Endothelial cell of umbilical vein (primary cell): ENCODE results near the gene SETMAR. TPM values are rescaled to one million over a fixed set of nuclear protein-coding genes. Genes with fewer than 3 reads are reported as not detected.

Experiments used
- BruUV-seq: library from RNA; stranded (reverse); fragments of 400-500 nt; replicated peaks from 2 replicates; lab custom pipeline; 2021; lab: Mats Ljungman, UMichigan
- CTCF ChIA-PET: fragments of 300-600, 350-600 bp; sonication (Branson Sonifier 250); formaldehyde crosslinking; loops from one replicate; lab custom pipeline; 2021; ENCODE audit warnings: antibody characterized with exemption, inconsistent platforms; lab: Charles Lee
- POLR2A ChIA-PET: fragments of 300-600, 350-600 bp; sonication (Branson Sonifier 250); formaldehyde crosslinking; loops from one replicate; lab custom pipeline; 2021; ENCODE audit warnings: antibody characterized with exemption, inconsistent platforms; lab: Charles Lee
- DNase-seq: peaks from one replicate; pipeline ENCODE4 v3.0.0-alpha.2; 2011; ENCODE audit warnings: low read depth, low spot score
- FAIRE-seq: peaks from 2 replicates; lab custom pipeline; 2011; peaks lifted over from hg19 to GRCh38; lab: Jason Lieb, UNC
- H2AFZ ChIP-seq: 2 replicates; pipeline ENCODE4 v1.6.0; 2012; ENCODE audit warnings: low read depth, low read length, control low read depth, inconsistent platforms
- H3K27ac ChIP-seq: 2 replicates; pipeline ENCODE4 v1.5.1; 2011; ENCODE audit warnings: low read depth, mild to moderate bottlenecking, control low read depth, low read length, moderate library complexity; ENCODE audit not compliant: insufficient read depth
- H3K27me3 ChIP-seq, 2 experiments: 2 replicates each; pipeline versions ENCODE4 v1.6.0 to v1.6.1; 2011; ENCODE audit warnings: low read length in 2 of 2, mixed read lengths in 1 of 2; ENCODE audit not compliant: control insufficient read depth in 2 of 2, insufficient read depth in 2 of 2
- H3K36me3 ChIP-seq, 2 experiments: 2 replicates in 1 of 2; 3 replicates in 1 of 2; pipeline ENCODE4 v1.5.1; 2011; ENCODE audit warnings: low read length in 2 of 2, mild to moderate bottlenecking in 1 of 2, moderate library complexity in 1 of 2; ENCODE audit not compliant: control insufficient read depth in 2 of 2, insufficient read depth in 2 of 2; ENCODE audit errors: extremely low read depth in 1 of 2
- H3K4me1 ChIP-seq: 3 replicates; pipeline ENCODE4 v1.5.1; 2011; ENCODE audit warnings: mild to moderate bottlenecking, low read length; ENCODE audit not compliant: control insufficient read depth, insufficient read depth; ENCODE audit errors: extremely low read depth
- H3K4me2 ChIP-seq: 2 replicates; pipeline ENCODE4 v1.6.1; 2011; ENCODE audit warnings: low read length, control low read depth, mixed read lengths; ENCODE audit not compliant: insufficient read depth
- H3K4me3 ChIP-seq, 3 experiments: fragments of 200-600 bp in 1 of 3; sonication (generic), shearing (Covaris generic) in 1 of 3; replicated peaks in 1 of 3; 2 replicates each; pipeline ENCODE4 v1.5.1; 2011 to 2016; ENCODE audit warnings: control low read depth in 3 of 3, low read length in 3 of 3, mild to moderate bottlenecking in 2 of 3, inconsistent platforms in 1 of 3, low read depth in 1 of 3, moderate library complexity in 1 of 3; ENCODE audit not compliant: insufficient read depth in 1 of 3
- H3K79me2 ChIP-seq: 2 replicates; pipeline ENCODE4 v1.6.0; 2012; ENCODE audit warnings: low read length, inconsistent platforms; ENCODE audit not compliant: control insufficient read depth, insufficient read depth
- H3K9ac ChIP-seq: replicated peaks from 2 replicates; pipeline ENCODE3; 2011; ENCODE audit warnings: low read length, control low read depth; ENCODE audit not compliant: insufficient read depth; ENCODE audit errors: extremely low read depth
- H3K9me1 ChIP-seq: replicated peaks from 3 replicates; pipeline ENCODE4 v1.6.0; 2011; ENCODE audit warnings: mild to moderate bottlenecking, low read length; ENCODE audit not compliant: control insufficient read depth, insufficient read depth; ENCODE audit errors: extremely low read depth
- H3K9me3 ChIP-seq: replicated peaks from 2 replicates; pipeline ENCODE4 v1.5.1; 2012; ENCODE audit warnings: low read length, inconsistent platforms; ENCODE audit not compliant: control insufficient read depth, insufficient read depth
- H4K20me1 ChIP-seq: replicated peaks from 2 replicates; pipeline ENCODE3; 2011; ENCODE audit warnings: mild to moderate bottlenecking, low read length; ENCODE audit not compliant: control insufficient read depth, insufficient read depth; ENCODE audit errors: extremely low read depth
- CTCF ChIP-seq, 2 donors: IDR thresholded peaks; 1 replicate in 1 of 2; 2 replicates in 1 of 2; pipeline ENCODE4 v1.5.1; 2011; ENCODE audit warnings: low read length in 2 of 2, mild to moderate bottlenecking in 2 of 2, moderate library complexity in 2 of 2, control low read depth in 1 of 2, inconsistent platforms in 1 of 2, low read depth in 1 of 2; ENCODE audit not compliant: insufficient read depth in 1 of 2; ENCODE audit errors: extremely low read depth in 1 of 2
- EZH2 ChIP-seq: IDR thresholded peaks from 2 replicates; pipeline ENCODE4 v1.6.1; 2012; ENCODE audit warnings: borderline replicate concordance, low read depth, mild to moderate bottlenecking, moderate library complexity, low read length, inconsistent platforms; ENCODE audit not compliant: severe bottlenecking
- FOS ChIP-seq: IDR thresholded peaks from 2 replicates; pipeline ENCODE4 v1.6.1; 2011; ENCODE audit warnings: mild to moderate bottlenecking, low read length, moderate library complexity, borderline replicate concordance; ENCODE audit not compliant: insufficient read depth
- GATA2 ChIP-seq: IDR thresholded peaks from 2 replicates; pipeline ENCODE4 v1.7.0; 2011; ENCODE audit warnings: low read depth, mild to moderate bottlenecking, moderate library complexity, mixed read lengths, low read length; ENCODE audit not compliant: insufficient read length, insufficient read depth
- JUN ChIP-seq: IDR thresholded peaks from 2 replicates; pipeline ENCODE4 v1.6.1; 2011; ENCODE audit warnings: borderline replicate concordance, low read depth; ENCODE audit not compliant: insufficient read length, insufficient read depth
- MAX ChIP-seq: IDR thresholded peaks from 2 replicates; pipeline ENCODE4 v1.6.1; 2011; ENCODE audit not compliant: insufficient read depth, insufficient read length
- MYC ChIP-seq: IDR thresholded peaks from one replicate; pipeline ENCODE4 v1.6.1; 2011; ENCODE audit warnings: mild to moderate bottlenecking, low read depth, low read length
- POLR2A ChIP-seq: IDR thresholded peaks from 2 replicates; pipeline ENCODE4 v1.6.1; 2012; ENCODE audit warnings: low read depth, mild to moderate bottlenecking, control low read depth, low read length
- POLR2AphosphoS5 ChIP-seq: IDR thresholded peaks from 2 replicates; pipeline ENCODE4 v1.6.1; 2012; ENCODE audit warnings: low read depth, mild to moderate bottlenecking, control low read depth, low read length, moderate library complexity; ENCODE audit not compliant: insufficient read depth
- dilution Hi-C: fragments of 300-500 bp; cut with MboI; formaldehyde crosslinking; loops from one replicate; pipeline ENCODE4 v1.15.0; 2019; ENCODE audit warnings: low sequenced_read_pairs; ENCODE audit not compliant: extremely low pct_ligation_motif_present
- intact Hi-C: fragments of 100-400 bp; cut with micrococcal nuclease; formaldehyde crosslinking; loops from one replicate; pipeline ENCODE4 v1.10.0; 2022
- polyA plus RNA-seq, 4 experiments: library from polyadenylated mRNA; depleted of rRNA in 3 of 4; stranded (reverse) in 3 of 4; unstranded in 1 of 4; fragments of >200 nt; gene quantifications; 2 replicates each; pipeline versions ENCODE4 v1.2.1 to v1.2.3, GENCODE V29; 2011 to 2012; ENCODE audit warnings: missing spikeins in 1 of 4
- total RNA-seq: library from RNA; stranded (reverse); gene quantifications from 2 replicates; pipeline ENCODE4 v1.2.3, GENCODE V29; 2021

The SETMAR gene
- total and polyA plus RNA-seq, 2 donors (not counting 3 experiments of a cell fraction or from before 2014, with no cell fraction given) = 9.6 to 15.4 TPM

- TF ChIP-seq JUN = no peak
- TF ChIP-seq CTCF (IDR thresholded peaks at IDR 0.05; ENCODE audit: extremely low read depth in 1 of 2, insufficient read depth in 1 of 2, low read depth in 1 of 2, low read length in 2 of 2) = no peak
- no peak for TF ChIP-seq POLR2AphosphoS5
- TF ChIP-seq MYC = no peak
- TF ChIP-seq MAX = no peak
- ChIA-PET CTCF (interaction anchor here (1.1 to 2.9 kb wide), 5 partner anchors 9 to 1097 kb away, joined by 3 to 11 read pairs (median 5); no protein-coding TSS in a partner anchor), POLR2A (no interaction called here)
- Histone ChIP-seq H2AFZ (no peak overlapping the region), H3K9me3 (no peaks in the 10 kb centered on the region), H3K4me2 (no peak overlapping the region), H3K36me3 (no peaks in the 10 kb centered on the region), H3K4me3 (no peak overlapping the region), H3K27me3 (no peaks in the 10 kb centered on the region), H3K9me1 (no peaks in the 10 kb centered on the region), H3K9ac (no peak overlapping the region), H4K20me1 (no peaks in the 10 kb centered on the region), H3K79me2 (no peaks in the 10 kb centered on the region), H3K4me1 (no peaks in the 10 kb centered on the region), H3K27ac (no peak overlapping the region)
- dilution Hi-C loops = no loop called here
- no TSS peak for BruUV-seq
- DNase-seq (no peak), FAIRE-seq (no peak)
- intact Hi-C loops = no loop called here
Observed at GRCh38 chr3:4297486-4297885, 5.7 kb upstream of the SETMAR start.

DNA sequence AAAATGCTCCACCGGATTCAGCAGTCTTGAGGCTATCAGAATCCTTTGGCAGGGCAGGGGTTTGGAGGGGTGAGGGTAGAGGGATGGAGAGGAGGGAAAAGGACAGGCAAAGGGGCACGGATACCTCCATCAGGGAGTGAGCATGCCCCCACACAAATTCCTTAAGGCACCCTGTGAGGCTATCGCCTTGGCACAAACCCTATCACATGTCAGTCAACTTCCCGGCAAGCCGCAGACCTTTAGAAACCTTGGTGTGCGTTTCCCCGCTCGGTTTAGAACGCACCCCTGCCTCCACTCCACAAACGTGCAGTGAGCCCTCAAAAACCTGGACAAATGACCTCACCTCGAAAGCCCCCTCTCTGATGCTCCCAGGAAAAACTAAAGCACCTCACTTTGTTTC is 422 bp upstream of the SETMAR start:
- peak overlapping the region; percentile 76 for H3K9ac ChIP-seq
- BruUV-seq = TSS peak; percentile 36
- H4K20me1 ChIP-seq = no peaks in the 10 kb centered on the region
- no peaks in the 10 kb centered on the region for H3K9me3 ChIP-seq
- no peak overlapping the region for H3K27ac ChIP-seq
- H3K4me3 ChIP-seq = no peak overlapping the region
- FAIRE-seq (no peak), DNase-seq (no peak)
- ChIA-PET CTCF (no interaction called here), POLR2A (no interaction called here)
- H3K9me1 ChIP-seq = no peaks in the 10 kb centered on the region
- H3K79me2 ChIP-seq = peaks cover 6% of the 10 kb centered on the region
- no peak for TF ChIP-seq POLR2A
- TF ChIP-seq FOS = no peak
- TF ChIP-seq CTCF (IDR thresholded peaks at IDR 0.05; ENCODE audit: extremely low read depth in 1 of 2, insufficient read depth in 1 of 2, low read depth in 1 of 2, low read length in 2 of 2) = no peak
- no peak for TF ChIP-seq GATA2
- no peak for TF ChIP-seq EZH2
- TF ChIP-seq POLR2AphosphoS5 = no peak
- no peak for TF ChIP-seq JUN
- no peak for TF ChIP-seq MYC
- no peak for TF ChIP-seq MAX
- peaks cover 9% of the 10 kb centered on the region for H3K4me1 ChIP-seq
- intact Hi-C loops = loop anchor here (1.0 to 2.0 kb wide), 2 partner anchors 190 to 331 kb away; partner anchors contain the start of gene ITPR1
- no peaks in the 10 kb centered on the region for H3K36me3 ChIP-seq
- dilution Hi-C loops = no loop called here
- H3K4me2 ChIP-seq = peak overlapping the region; percentile 77
- H3K27me3 ChIP-seq = no peaks in the 10 kb centered on the region
- H2AFZ ChIP-seq = peak overlapping the region; percentile 90
